CD4-positive, alpha-beta T cell treated with Interleukin-15 for 1 hour (primary cell): ENCODE data around the gene PPP1CB.
"Not testable (repeated sequence)": the region's sequence is repeated elsewhere in the genome, so short reads cannot be mapped to it uniquely, and the experiment has no call there.

Experiments
- DNase-seq: peaks from one replicate; pipeline ENCODE4 v3.0.0-alpha.2; 2020

Gene PPP1CB

DNA sequence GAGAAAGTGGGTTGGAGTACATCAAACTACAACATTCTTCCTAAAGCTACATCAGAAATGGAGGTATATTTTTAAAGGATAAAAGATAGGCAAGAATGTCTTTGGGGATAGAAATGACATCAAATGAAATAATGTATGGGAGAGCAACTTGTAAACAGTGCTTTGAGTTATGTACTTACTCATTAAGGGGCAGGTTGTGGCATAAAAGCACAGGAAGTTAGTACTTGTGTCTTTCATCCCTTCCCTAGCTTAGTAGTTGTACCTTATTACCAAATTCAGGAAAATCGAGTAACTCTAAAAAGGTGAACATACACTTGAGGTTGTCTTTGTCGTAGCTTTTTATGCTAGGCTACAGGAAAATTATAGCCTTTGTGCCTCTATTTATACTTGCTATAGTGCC lies 28.9 kb downstream of the PPP1CB start:
- no peak for DNase-seq

DNA sequence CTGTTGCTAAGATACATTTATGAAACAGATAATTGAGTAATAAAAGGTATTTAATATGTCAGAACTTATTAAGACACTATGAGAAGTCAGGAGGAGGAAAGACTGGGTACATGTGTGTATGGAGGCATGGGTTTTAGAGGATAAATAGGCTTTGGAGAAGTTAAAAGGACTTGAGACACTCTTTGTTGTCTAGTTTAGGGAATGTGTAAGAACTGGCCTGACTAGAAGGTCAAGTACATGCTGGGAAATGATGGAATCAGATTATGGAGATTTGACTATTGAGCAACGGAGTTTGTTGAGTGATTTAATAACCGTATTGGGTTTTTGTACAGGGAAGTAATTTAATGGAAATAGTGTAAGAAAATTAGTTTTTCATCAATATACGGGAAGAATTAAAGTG lies 30.8 kb downstream of the PPP1CB start:
- DNase-seq, result no peak

DNA sequence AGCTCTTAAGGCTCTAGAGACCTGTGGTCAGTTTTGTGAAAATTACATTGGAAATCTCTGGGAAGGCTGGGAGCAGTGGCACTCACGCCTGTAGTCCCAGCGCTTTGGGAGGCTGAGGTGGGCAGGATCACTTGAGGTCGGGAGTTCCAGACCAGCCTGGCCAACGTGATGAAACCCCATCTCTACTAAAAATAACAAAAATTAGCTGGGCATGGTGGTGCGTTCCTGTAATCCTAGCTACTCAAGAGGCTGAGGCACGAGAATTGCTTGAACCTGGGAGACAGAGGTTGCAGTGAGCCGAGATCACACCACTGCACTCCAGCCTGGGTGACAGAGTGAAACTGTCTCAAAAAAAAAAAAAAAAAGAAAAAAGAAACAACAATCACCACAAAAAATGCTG lies 32.9 kb downstream of the PPP1CB start:
- not testable (repeated sequence) for DNase-seq

DNA sequence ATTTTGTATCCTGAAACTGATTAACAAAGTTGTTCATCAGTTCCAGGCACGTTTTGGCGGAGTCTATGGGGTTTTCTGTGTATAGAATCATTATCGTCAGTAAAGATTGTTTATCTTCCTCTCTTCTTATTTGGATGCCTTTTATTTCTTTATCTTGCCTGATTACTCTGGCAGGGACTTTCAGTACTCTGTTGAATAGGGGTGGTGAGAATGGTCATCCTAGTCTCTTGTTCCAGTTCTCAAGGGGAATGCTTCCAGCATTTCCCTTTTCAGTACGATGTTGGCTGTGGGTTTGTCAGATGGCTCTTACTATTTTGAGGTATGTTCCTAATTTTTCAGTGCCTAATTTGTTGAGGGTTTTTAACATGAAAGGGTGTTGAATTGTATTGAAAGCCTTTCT lies 45.0 kb downstream of the PPP1CB start:
- no peak for DNase-seq

DNA sequence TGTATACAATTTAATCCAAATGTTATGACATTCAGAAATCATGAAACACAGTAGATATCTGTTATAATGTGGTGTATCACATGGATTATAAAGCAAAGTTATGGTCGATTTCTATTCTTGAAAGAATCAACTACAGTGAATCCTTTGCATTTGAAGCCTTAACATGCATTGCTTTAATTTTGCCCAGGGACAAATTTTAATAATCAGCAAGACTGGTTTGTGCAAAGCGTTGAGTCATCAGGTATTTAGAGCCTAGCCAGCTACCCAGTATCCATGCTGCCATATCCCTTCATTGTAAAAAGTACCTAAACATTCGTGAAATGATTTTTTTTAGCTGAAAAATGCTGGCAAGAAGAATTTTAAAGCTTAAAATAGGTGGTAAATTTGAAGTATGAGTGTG lies 50.1 kb downstream of the PPP1CB start:
- no peak for DNase-seq

DNA sequence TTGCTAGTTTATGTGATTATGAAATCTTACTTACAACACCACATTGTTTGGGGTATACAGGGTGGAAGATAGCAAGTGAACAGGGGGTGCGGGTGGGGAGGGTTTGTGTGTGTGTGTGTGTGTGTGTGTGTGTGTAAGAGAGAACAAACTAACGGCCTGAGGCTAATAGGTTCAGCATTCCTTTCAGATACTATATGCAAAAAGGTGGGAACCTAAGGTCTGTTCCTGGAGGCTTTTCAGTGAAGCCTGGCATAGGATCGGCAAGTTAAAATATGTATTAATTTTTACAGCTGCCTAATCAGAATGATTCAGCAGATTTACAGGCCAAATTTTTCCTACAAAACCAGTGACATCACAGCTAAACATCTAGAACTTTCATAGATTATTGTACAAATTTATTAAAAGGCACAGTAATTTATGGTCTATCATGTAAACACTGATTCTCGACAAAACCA lies 51.4 kb downstream of the PPP1CB start:
- DNase-seq, result no peak

DNA sequence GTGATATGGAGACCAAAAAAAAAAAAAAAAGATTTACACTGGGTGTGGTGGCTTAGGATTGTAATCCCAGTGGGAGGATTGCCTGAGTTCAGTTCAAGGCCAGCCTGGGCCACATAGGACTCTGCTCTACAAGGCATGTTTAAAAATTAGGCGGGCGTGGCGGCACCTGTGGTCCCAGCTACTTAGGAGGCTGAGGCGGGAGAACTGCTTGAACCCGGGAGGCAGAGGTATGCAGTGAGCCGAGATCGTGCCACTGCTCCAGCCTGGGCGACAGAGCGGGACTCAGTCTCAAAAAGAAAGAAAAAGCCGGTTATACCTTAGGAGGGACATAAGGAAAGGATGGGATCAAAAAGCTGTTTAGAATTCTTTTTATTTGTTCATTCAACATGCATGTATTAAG lies 58.3 kb downstream of the PPP1CB start:
- DNase-seq, result no peak

DNA sequence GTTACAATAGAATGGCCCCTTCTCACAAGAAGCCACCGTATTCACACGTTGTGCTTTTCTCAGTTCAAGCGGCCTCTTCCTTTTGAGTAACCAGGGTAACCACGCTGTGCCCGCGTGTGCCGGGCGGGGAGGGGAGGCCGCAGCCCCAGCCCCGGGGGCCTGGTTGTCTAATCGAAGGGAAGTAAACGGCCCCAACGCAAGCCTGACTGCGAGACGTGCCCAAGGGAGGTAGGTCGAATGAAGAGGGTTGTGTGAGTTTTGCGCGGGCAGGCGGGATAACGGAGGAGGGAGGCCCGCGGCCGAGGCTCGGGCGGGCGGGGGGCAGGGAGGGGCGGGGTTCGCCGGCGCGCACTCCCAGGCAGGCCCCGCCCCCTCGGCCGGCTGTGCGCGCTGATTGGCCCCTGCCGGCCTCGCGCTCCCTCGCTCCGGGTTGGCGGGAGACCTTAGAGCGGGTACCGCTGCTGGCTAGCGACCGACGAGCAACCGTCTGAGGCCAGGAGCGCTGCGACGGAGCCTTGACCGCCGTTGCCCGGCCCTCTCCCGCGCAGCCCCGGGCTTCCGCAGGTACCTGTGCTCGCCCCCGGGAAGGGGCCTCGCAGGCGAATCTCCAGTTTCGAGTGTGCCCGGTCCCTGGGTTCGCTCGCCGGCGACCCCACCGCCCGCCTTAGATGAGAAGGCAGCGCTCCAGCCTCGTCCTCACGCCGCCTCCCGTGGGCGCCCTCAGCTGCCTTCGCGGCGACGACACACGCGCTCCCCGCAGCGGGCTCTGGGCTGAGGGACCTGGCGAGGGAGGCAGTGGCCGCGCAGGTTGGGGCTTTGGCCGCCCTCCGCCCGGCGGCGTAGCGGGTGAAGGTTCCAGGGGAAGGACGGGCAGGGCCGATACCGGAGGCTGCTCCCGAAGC lies 59.0 kb downstream of the PPP1CB start, which contains the start of gene SPDYA:
Gene SPDYA, plus strand, starts transcription at position 451 of the 902 bp plus-strand sequence. CDS start 5,181 bp downstream, outside the sequence.
- DNase-seq, result peak; percentile 81

DNA sequence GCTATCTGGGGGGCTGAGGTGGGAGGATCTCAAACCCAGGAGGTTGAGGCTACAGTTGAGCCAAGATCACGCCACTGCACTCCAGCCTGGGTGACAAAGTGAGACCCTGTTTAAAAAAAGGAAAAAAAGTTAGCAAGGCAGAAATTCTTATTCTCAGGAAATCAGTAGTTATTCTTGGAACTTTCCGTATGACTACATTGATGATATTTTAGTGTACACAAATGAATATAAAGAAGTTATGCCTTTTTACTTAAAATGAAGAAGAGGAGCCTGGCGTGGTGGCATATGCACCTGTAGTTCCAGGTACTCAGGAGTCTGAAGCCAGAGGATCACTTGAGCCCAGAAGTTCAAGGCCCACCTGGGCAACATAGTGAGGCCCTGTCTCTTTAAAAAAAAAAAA lies 66.4 kb downstream of the PPP1CB start:
- no peak for DNase-seq

DNA sequence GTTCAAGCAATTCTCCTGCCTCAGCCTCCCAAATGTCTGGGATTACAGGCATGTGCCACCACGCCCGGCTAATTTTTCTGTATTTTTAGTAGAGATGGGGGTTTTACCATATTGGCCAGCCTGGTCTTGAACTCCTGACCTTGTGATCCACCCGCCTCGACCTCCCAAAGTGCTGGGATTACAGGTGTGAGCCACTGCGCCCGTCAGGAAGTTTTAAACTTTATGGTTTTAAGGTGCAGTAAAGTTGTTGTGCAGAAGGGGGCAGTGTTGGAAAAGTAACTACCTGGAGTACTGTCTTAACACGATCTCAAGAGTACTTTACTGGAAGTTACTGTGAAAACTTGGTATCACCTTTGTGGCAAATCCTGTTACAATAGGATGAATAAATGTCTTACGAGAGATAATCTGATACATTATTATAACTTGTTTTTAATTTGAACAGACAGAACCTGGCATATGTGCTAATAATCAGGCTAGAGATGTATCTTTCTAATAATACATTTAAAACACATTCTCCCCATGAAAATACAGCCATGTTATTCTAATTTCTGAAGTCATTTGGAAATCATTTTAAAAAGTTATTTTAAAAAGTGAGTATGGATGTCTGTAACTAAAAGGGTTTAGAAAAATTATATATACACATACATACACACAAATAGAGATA lies 69.8 kb downstream of the PPP1CB start:
- peak; percentile 50 for DNase-seq

DNA sequence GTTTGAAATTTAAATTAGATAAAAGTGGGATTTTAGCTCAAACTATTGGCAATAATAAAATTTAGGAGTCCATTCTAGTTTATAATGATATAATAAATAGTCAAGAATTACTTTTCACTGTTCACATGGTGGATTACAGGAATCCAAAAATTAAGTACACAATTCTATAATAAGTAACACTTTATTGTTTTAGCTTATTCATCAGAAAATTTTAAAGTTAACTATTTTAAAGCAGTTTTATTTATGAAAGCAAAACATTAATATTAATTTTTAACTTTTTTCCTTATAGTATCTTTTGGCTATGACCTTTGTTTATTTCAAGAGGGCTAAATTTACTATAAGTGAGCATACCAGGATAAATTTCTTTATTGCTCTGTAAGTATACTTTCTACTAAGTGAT lies 70.4 kb downstream of the PPP1CB start:
- no peak for DNase-seq

DNA sequence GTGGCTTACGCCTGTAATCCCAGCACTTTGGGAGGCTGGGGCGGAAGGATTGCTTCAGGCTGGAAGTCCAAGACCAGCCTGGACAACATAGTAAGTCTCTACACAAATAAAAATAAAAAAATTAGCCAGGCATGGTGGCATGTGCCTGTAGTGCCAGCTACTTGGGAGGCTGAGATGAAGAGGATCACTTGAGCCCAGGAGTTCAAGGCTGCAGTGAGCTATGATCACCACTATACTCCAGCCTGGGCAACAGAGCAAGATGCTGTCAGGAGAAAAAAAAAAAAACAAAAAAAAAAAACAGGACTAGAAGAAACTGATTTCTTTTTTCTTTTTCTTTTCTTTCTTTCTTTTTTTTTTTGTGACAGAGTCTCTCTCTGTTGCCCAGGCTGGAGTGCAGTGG lies 72.6 kb downstream of the PPP1CB start:
- no peak for DNase-seq

DNA sequence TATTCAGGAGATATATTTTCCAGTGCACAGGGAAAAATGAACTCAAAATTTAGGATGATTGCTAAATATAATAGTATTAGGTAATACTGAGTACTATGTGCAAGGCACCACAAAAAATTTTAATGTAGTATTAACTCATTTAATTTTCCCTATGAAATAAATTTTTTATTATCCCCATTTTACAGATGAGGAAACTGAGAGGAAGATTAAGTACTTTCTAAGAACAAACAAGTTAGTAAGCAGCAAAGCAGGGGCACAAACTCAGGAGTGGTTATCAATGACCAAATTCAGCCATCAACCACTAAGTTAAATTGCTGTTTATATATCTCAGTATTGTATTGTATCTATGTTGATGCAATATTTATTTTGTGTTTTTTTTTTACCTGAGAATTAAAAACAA lies 73.2 kb downstream of the PPP1CB start:
- no peak for DNase-seq

DNA sequence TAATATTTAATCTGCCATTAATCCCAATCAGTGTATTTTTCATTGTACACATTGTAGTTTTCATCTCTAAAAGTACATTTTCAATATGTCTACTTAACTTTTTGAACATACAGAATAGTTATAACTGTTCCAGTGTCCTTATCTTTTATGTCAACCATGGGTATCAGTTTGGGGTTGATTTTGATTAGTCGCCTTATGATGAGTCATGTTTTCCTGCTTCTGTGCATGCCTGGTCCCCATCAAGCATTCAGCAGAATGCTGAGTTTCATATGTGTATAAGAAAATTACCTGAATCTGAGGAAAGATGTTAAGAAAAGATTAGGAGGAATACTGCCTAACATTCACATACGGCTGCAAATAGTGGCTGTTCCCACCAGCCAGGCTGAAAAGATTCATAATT lies 76.8 kb downstream of the PPP1CB start:
- DNase-seq, result no peak

DNA sequence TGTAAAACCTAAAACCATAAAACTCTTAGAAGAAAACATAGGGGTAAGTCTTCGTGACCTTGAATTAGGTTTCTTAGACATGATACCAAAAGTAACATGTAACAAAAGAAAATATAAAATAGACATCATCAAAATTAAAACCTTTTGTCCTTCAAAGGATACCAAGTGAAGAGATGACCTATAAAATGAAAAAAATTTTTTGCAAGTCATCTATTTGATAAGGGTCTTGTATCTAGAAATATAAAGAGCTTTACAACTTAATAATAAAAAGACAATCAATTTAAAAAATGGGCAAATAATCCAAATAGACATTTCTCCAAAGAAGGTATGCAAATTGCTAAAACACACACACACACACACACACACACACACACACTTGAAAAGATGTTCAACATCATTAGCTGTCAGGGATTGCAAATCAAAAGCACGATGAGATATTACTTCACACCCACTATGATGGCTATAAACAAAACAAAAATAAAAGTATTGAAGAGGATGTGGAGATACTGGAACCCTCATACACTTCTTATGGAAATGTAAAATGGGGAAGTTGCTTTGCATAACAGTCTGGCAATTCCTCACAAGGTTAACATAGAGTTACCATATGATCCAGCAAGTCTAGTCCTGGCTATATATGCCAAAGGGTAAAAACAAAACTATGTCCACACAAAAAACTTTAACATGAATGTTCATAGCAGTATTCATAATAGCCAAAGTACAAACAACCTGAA lies 82.3 kb downstream of the PPP1CB start:
- no peak for DNase-seq

DNA sequence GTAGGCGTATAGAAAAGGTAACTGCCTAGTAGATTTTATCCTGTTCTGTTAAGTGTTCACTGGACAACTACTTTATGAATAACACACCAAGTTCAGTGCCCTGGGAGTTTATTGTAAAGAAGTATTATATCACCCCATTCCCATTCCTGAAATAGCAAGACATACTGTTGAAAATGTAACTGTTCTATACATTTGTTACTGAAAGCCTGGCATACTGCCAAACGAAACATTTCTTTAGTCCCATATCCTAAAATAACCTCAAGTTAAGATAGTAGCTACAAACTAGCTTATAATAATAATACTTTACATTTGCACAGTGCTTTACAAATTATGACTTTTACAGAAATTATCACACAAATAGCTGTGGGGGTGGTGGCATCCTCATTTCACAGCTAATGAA lies 84.2 kb downstream of the PPP1CB start:
- DNase-seq, result no peak

DNA sequence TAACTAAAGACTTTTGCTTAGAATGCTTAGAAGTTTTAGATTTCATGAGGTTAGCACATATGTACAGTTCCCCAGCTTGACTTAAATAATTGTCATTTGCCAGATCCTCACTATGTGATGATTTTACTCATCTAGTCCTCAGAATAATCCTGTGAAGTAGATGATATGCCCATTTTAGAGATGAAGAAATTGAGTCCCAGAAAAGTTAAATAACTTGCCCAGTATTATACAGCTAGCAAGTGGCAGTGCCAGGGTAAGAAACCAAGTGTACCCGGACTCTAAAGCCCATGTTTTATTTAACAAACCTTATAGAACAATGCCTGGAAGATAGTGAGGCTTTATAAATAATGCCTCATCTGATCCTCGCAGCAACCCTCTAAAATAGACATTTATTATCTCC lies 87.3 kb downstream of the PPP1CB start:
- no peak for DNase-seq

DNA sequence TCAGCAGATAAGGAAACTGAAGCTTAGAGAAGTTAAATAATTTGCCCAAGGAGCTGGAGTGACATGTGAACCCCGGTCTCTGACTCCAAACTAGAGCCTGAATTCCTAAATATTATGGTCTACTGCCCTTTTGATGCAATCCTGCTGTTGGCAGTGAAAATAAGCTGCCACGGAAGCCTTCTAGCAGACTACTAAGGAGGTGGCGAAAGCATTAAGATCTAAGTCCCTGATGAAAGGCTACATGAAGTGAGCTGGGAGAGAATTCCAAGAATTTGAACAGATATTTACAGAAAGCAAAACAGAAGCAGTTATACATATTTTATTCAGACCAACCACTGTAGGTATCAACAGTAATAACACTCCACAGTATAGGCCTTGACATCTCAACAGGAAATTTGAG lies 90.4 kb downstream of the PPP1CB start:
- no peak for DNase-seq
